Ovary (tissue), 3 donors: ENCODE results near the gene CCDC91.

Experiments
- CTCF ChIP-seq, 3 donors: fragments of 450-650 bp in 2 of 3; fragments of 200-600 bp in 1 of 3; IDR thresholded peaks; one replicate each; pipeline versions ENCODE4 v1.5.1 to v1.8.0; 2016 to 2022; ENCODE audit warnings: antibody characterized with exemption in 3 of 3, mild to moderate bottlenecking in 1 of 3
- EP300 ChIP-seq: sonication (generic); formaldehyde crosslinking; IDR thresholded peaks from one replicate; pipeline ENCODE4 v1.6.1; 2017; ENCODE audit warnings: antibody characterized with exemption
- POLR2A ChIP-seq: fragments of 450-650 bp; IDR thresholded peaks from one replicate; pipeline ENCODE4 v1.6.1; 2017; ENCODE audit warnings: antibody characterized with exemption, mild to moderate bottlenecking, moderate library complexity
- donor health status: DM: no; HTN: no; CAD: no.

- TF ChIP-seq CTCF (IDR thresholded peaks at IDR 0.05) (no peak), EP300 (no peak), POLR2A (no peak)
Measured at GRCh38 chr12:28173440-28173839, 16.8 kb upstream of the CCDC91 start.
